K562 (cell line): ENCODE results near the gene CCDC159.

Experiments used
- TF ChIP-seq, protein P1 (sequence below), 3 experiments: IDR thresholded peaks in 2 of 3; conservative IDR thresholded peaks in 1 of 3; 2 replicates each; pipeline ENCODE4 v1.5.1; 2011 to 2012; ENCODE audit warnings: low read length in 3 of 3, mild to moderate bottlenecking in 3 of 3, control low read depth in 2 of 3, improper control_type of control experiment in 1 of 3, inconsistent platforms in 1 of 3, low read depth in 1 of 3, mixed read lengths in 1 of 3, moderate library complexity in 1 of 3; ENCODE audit not compliant: insufficient read depth in 2 of 3
- TF ChIP-seq, protein P2 (sequence below): fragments of 450-650 bp; IDR thresholded peaks from 2 replicates; pipeline ENCODE4 v1.6.1; 2016; ENCODE audit warnings: low read depth

DNA sequence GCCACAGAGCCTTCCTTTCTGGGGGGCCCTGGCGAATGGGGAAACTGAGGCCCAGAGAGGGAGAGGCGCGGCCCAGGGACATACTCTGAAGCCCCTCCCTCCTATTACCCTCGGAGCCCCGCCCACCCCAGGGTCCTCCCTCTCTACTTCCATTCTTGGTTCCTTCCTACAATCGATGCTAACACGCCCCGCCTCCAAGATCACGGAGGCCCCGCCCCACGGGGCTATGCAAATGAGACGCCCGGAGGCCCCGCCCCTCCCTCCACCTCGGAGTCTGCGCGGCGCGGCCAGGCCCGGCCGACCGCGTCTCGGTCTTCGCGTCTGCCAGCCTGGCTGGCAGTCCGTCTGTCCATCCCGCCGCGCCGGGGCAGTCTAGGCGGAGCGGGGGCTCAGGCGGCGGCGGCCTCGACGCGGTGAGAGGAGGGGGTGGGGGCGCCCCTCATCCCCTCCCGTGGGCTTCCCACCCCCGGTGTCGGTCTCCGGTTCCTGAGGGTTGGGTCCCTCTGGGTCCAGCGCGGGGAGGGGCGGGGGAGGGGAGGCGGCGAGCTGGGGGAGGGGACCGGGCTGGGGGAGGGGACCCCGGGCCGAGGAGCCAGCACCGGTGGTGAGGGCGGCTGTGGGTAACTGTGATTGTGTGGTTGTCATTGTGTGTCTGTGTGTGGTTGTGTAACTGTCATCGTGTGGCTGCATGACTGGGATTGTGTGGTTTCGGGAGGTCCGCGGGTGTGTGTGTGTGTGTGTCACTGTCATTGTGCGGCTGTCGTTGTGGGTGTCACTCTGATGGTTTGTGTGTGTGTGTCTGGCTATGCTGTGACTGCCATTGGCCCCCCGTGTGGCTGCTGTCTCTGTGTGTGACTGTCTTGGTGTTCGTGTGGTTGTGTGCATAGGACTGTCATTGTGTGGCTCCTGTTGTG, 9.1 kb downstream of the CCDC159 start, which contains the start of gene PLPPR2:
- TF ChIP-seq, protein P1, sequence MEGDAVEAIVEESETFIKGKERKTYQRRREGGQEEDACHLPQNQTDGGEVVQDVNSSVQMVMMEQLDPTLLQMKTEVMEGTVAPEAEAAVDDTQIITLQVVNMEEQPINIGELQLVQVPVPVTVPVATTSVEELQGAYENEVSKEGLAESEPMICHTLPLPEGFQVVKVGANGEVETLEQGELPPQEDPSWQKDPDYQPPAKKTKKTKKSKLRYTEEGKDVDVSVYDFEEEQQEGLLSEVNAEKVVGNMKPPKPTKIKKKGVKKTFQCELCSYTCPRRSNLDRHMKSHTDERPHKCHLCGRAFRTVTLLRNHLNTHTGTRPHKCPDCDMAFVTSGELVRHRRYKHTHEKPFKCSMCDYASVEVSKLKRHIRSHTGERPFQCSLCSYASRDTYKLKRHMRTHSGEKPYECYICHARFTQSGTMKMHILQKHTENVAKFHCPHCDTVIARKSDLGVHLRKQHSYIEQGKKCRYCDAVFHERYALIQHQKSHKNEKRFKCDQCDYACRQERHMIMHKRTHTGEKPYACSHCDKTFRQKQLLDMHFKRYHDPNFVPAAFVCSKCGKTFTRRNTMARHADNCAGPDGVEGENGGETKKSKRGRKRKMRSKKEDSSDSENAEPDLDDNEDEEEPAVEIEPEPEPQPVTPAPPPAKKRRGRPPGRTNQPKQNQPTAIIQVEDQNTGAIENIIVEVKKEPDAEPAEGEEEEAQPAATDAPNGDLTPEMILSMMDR (IDR thresholded peaks at IDR 0.05 in 2 of 3, conservative IDR thresholded peaks at IDR 0.05 in 1 of 3; ENCODE audit: insufficient read depth in 2 of 3, low read depth in 1 of 3, low read length in 3 of 3): no peak
- TF ChIP-seq, protein P2, sequence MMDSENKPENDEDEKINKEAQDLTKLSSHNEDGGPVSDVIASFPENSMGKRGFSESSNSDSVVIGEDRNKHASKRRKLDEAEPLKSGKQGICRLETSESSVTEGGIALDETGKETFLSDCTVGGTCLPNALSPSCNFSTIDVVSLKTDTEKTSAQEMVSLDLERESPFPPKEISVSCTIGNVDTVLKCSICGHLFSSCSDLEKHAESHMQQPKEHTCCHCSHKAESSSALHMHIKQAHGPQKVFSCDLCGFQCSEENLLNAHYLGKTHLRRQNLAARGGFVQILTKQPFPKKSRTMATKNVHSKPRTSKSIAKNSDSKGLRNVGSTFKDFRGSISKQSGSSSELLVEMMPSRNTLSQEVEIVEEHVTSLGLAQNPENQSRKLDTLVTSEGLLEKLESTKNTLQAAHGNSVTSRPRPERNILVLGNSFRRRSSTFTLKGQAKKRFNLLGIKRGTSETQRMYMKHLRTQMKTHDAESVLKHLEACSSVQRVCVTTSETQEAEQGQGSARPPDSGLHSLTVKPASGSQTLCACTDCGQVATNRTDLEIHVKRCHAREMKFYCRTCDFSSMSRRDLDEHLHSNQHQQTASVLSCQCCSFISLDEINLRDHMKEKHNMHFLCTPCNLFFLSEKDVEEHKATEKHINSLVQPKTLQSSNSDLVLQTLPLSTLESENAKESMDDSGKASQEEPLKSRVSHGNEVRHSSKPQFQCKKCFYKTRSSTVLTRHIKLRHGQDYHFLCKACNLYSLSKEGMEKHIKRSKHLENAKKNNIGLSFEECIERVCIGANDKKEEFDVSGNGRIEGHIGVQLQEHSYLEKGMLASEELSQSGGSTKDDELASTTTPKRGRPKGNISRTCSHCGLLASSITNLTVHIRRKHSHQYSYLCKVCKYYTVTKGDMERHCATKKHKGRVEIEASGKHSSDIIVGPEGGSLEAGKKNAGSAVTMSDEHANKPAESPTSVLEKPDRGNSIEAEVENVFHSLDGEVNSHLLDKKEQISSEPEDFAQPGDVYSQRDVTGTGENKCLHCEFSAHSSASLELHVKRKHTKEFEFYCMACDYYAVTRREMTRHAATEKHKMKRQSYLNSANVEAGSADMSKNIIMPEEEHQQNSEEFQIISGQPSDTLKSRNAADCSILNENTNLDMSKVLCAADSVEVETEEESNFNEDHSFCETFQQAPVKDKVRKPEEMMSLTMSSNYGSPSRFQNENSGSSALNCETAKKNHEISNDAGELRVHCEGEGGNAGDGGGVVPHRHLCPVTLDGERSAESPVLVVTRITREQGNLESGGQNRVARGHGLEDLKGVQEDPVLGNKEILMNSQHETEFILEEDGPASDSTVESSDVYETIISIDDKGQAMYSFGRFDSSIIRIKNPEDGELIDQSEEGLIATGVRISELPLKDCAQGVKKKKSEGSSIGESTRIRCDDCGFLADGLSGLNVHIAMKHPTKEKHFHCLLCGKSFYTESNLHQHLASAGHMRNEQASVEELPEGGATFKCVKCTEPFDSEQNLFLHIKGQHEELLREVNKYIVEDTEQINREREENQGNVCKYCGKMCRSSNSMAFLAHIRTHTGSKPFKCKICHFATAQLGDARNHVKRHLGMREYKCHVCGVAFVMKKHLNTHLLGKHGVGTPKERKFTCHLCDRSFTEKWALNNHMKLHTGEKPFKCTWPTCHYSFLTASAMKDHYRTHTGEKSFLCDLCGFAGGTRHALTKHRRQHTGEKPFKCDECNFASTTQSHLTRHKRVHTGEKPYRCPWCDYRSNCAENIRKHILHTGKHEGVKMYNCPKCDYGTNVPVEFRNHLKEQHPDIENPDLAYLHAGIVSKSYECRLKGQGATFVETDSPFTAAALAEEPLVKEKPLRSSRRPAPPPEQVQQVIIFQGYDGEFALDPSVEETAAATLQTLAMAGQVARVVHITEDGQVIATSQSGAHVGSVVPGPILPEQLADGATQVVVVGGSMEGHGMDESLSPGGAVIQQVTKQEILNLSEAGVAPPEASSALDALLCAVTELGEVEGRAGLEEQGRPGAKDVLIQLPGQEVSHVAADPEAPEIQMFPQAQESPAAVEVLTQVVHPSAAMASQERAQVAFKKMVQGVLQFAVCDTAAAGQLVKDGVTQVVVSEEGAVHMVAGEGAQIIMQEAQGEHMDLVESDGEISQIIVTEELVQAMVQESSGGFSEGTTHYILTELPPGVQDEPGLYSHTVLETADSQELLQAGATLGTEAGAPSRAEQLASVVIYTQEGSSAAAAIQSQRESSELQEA: peak; percentile 45; the same call in 1 of the 2 replicates
